Measurements from ENCODE around the gene KATNAL1. TPM values are rescaled to one million over a fixed set of nuclear protein-coding genes. Genes with fewer than 3 reads are reported as not detected.

KATNAL1 gene
- total and polyA plus RNA-seq, 4 donors = 17.4 to 45.9 (median 26.7) TPM

DNA sequence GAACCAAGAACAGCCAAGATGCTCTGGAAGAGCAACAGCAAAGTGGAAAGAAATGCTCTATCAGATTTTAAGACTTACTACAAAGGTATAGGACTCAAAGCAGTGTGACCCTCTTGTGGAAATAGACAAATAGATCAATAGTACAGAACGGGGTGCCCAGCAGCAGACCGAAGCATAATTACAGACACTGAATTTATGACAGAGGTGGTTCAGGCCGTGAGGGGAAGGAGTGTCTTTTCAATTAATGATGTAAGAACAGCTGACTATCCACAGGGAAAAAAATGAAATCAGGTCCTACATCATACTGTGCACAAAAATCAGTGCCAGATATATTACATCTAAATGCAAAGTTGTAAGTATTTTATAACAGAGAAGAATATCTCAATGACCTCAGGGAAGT lies 95.6 kb downstream of the KATNAL1 start:
- no peaks in the 10 kb centered on the region for H3K27me3 ChIP-seq (ENCODE audit: control insufficient read depth, insufficient read depth, low read length)
- H3K4me1 ChIP-seq (ENCODE audit: control insufficient read depth, insufficient read depth, low read length) = no peaks in the 10 kb centered on the region
- H3K36me3 ChIP-seq (ENCODE audit: control insufficient read depth, insufficient read depth, low read length) = peaks cover 9% of the 10 kb centered on the region
- H3K9me3 ChIP-seq (ENCODE audit: control insufficient read depth, insufficient read depth, low read length) = no peaks in the 10 kb centered on the region
- WGBS (ENCODE audit: insufficient coverage) = no CpG with 5 or more reads among the region's 3 CpGs
- H3K27ac ChIP-seq (ENCODE audit: low read depth, low read length) = no peak overlapping the region
- DNase-seq (ENCODE audit: low read depth in 4 of 6, low spot score in 6 of 6) = no peak
- H3K4me3 ChIP-seq (ENCODE audit: low read depth, low read length) = no peak overlapping the region

DNA sequence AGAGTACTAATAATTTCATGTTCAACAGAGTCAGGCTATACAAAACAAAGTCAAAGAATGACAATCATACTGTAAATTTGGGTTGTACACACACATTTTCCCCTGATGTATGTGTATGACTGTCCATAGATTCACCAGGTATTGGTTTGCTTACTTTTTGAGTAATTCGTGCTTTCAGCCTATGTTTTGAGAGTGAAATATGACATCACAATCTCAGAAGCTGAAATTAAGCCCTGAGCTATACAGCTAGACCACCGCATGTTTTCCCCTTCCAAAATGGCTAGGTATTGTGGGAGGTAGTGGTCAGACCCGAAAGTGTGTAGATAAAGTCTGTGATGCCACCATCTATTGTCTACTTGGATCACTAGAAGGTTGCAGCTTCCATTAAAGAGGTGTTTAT lies 102.8 kb downstream of the KATNAL1 start:
- Histone ChIP-seq H3K4me3 (ENCODE audit: low read depth, low read length) (no peak overlapping the region), H3K4me1 (ENCODE audit: control insufficient read depth, insufficient read depth, low read length) (no peaks in the 10 kb centered on the region), H3K9me3 (ENCODE audit: control insufficient read depth, insufficient read depth, low read length) (no peaks in the 10 kb centered on the region), H3K27me3 (ENCODE audit: control insufficient read depth, insufficient read depth, low read length) (no peaks in the 10 kb centered on the region), H3K36me3 (ENCODE audit: control insufficient read depth, insufficient read depth, low read length) (no peaks in the 10 kb centered on the region), H3K27ac (ENCODE audit: low read depth, low read length) (no peak overlapping the region)
- no peak for DNase-seq (ENCODE audit: low read depth in 4 of 6, low spot score in 6 of 6)
- no CpG with 5 or more reads among the region's 3 CpGs for WGBS (ENCODE audit: insufficient coverage)

DNA sequence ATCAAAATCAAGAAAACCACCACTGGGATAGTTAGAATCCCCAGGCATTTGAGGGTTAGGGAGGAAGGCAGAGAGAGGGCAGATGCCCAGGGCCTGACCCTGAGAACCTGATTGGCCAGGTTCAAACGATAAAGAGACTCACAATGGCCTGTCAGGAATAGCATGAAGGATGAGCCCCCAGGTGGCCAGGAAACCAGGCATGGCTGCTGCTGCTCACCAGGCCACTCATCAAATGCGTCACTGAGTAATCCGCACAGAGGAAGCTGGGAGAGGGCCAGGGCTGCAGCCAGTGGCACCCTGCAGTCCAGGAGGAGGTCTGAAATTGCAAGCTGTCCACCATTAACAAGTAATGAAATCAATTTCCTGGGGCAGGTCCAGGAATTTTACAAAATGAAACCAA lies 111.3 kb downstream of the KATNAL1 start:
- no peaks in the 10 kb centered on the region for H3K27me3 ChIP-seq (ENCODE audit: control insufficient read depth, insufficient read depth, low read length)
- no peaks in the 10 kb centered on the region for H3K36me3 ChIP-seq (ENCODE audit: control insufficient read depth, insufficient read depth, low read length)
- no peak overlapping the region for H3K4me3 ChIP-seq (ENCODE audit: low read depth, low read length)
- WGBS (ENCODE audit: insufficient coverage) = 38% methylated on average over 3 of the region's 3 CpGs
- peaks cover 5% of the 10 kb centered on the region for H3K4me1 ChIP-seq (ENCODE audit: control insufficient read depth, insufficient read depth, low read length)
- no peaks in the 10 kb centered on the region for H3K9me3 ChIP-seq (ENCODE audit: control insufficient read depth, insufficient read depth, low read length)
- H3K27ac ChIP-seq (ENCODE audit: low read depth, low read length) = no peak overlapping the region
- peak in 2 of 6 donors; percentile 17 to 65 for DNase-seq (ENCODE audit: low read depth in 4 of 6, low spot score in 6 of 6)

DNA sequence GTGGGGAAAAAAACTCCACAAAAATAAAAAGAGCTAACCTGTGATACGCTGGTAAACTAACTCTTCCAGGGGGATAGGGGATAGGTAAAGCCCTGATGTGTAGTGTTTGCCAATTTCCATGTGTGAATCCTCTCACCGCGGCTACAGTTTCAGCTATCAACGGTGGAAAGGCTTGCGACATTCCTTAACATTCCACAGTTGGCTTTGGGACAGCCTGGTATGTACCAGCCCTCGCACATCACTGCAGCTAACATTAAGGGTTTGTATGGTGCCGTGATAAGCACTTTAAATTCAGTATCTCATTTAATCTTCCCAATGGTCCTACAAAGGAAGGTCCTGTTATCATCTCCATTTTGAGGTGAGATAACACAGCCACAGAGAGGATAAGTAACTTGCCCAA lies 112.4 kb downstream of the KATNAL1 start:
- H3K27me3 ChIP-seq (ENCODE audit: control insufficient read depth, insufficient read depth, low read length) = no peaks in the 10 kb centered on the region
- H3K36me3 ChIP-seq (ENCODE audit: control insufficient read depth, insufficient read depth, low read length) = no peaks in the 10 kb centered on the region
- 96% methylated on average over 4 of the region's 7 CpGs for WGBS (ENCODE audit: insufficient coverage)
- no peak for DNase-seq (ENCODE audit: low read depth in 4 of 6, low spot score in 6 of 6)
- H3K4me3 ChIP-seq (ENCODE audit: low read depth, low read length) = no peak overlapping the region
- H3K27ac ChIP-seq (ENCODE audit: low read depth, low read length) = no peak overlapping the region
- no peaks in the 10 kb centered on the region for H3K9me3 ChIP-seq (ENCODE audit: control insufficient read depth, insufficient read depth, low read length)
- H3K4me1 ChIP-seq (ENCODE audit: control insufficient read depth, insufficient read depth, low read length) = peaks cover 5% of the 10 kb centered on the region

DNA sequence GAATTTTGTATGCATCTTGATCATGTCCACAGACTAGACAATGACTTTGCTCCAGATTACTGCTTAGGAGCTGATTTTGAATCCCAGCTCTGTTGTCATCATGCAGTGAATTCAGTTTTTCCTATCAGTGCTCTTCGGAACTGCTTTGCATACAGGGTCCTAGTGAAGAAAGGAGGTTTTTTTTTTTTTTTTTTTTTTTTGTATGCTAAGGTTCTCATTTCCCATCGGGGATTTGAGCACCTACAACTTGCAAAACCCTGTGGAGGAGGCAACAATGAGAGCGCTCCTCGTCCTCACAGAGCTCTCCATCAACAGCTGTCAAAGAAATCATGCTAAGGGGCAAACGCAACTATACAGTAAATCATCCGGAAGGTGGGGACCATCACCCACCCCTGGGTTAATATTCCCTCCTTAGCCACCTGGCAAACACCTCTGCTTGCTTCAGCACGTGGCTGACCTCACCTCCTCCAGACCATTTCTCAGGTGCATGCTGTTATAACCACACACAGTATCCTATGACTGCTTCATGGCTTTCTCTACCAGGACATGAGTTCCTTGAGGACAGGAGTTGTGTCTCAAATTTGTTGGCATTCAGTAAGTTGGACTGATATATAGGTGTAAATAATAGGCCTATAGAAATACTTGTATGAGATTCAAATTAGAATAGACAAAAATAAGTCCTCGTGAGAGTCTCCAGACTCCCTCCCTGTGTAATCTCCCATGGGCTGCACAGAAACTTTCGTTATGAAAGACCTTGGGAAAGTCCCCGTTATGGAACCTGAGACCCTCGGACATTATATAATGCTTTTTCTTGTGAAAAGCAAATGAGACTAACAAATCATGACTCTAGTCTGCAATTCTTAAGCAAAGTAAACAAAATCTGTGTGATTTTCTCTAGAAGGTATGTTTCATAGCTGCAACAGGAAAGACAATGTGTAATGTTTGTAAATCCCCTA lies 113.8 kb downstream of the KATNAL1 start:
- no peak for DNase-seq (ENCODE audit: low read depth in 4 of 6, low spot score in 6 of 6)
- H3K27me3 ChIP-seq (ENCODE audit: control insufficient read depth, insufficient read depth, low read length) = no peaks in the 10 kb centered on the region
- no peaks in the 10 kb centered on the region for H3K9me3 ChIP-seq (ENCODE audit: control insufficient read depth, insufficient read depth, low read length)
- H3K4me3 ChIP-seq (ENCODE audit: low read depth, low read length) = no peak overlapping the region
- H3K36me3 ChIP-seq (ENCODE audit: control insufficient read depth, insufficient read depth, low read length) = no peaks in the 10 kb centered on the region
- H3K4me1 ChIP-seq (ENCODE audit: control insufficient read depth, insufficient read depth, low read length) = peaks cover 5% of the 10 kb centered on the region
- WGBS (ENCODE audit: insufficient coverage) = 90% methylated on average over 3 of the region's 11 CpGs
- H3K27ac ChIP-seq (ENCODE audit: low read depth, low read length) = no peak overlapping the region

DNA sequence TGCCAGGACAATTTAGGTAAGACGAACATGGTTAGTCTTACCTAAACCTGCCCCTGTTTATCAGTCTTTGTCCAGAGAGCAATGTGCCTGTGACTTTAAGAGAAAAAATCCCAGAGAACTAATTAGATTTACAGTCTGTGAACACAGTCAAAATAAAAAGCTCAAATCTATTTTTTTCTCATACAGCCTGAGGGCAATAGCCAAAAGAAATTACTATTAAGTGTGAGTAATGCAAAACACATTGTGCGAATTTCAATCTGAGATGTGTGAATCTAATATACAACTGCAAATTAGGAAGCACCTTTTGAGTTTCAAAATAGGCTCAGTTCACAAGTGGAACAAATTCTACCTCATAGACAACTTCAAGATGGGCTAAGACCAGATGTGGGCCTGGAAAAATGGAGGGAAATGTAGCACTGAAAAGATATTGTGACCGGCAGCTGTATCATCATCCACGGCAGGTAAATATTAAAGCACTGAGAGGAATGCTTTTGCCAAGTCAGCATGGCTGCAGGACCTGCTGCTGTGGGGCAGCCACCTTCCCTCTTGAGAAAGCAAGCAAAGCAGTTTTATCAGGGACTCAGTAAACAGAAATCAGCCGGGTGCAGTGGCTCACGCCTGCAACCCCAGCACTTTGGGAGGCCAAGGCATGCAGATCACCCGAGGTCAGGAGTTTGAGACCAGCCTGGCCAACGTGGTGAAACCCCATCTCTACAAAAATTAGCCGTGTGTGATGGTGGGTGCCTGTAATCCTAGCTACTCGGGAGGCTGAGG lies 114.8 kb downstream of the KATNAL1 start:
- Histone ChIP-seq H3K9me3 (ENCODE audit: control insufficient read depth, insufficient read depth, low read length) (no peaks in the 10 kb centered on the region), H3K4me3 (ENCODE audit: low read depth, low read length) (no peak overlapping the region), H3K4me1 (ENCODE audit: control insufficient read depth, insufficient read depth, low read length) (peaks cover 5% of the 10 kb centered on the region), H3K27ac (ENCODE audit: low read depth, low read length) (no peak overlapping the region), H3K27me3 (ENCODE audit: control insufficient read depth, insufficient read depth, low read length) (no peaks in the 10 kb centered on the region), H3K36me3 (ENCODE audit: control insufficient read depth, insufficient read depth, low read length) (no peaks in the 10 kb centered on the region)
- DNase-seq (ENCODE audit: low read depth in 4 of 6, low spot score in 6 of 6) = peak in 2 of 6 donors; percentile 16 to 39
- 75% methylated on average over 6 of the region's 10 CpGs for WGBS (ENCODE audit: insufficient coverage)

DNA sequence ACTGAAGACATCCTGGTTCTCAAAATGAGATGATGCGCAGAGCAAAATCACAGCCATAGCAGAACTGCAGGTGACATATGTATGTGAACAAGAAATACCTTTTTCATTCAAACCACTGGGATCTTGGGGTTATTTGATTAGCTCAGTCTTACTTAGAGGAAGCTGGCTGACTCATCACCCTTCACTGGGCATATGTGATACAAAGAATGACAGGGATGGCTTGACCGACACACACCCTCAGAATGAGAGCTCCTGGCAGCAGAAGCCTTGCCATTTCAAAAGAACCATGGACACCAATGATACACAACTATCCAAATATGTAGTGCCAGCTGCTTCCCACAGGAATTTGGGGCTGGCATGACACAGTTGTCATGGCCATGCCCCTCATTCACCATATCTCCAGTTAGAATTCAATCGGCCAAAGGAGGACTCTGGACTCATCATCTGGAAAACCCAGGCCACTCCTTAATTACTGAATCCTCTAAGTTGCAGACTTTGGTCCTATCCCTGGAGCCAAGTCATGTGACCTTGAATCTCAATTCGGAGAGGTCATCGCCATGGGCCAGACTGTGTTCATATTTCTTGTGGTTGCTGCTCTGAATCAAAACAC lies 115.8 kb downstream of the KATNAL1 start:
- no peaks in the 10 kb centered on the region for H3K36me3 ChIP-seq (ENCODE audit: control insufficient read depth, insufficient read depth, low read length)
- no peaks in the 10 kb centered on the region for H3K27me3 ChIP-seq (ENCODE audit: control insufficient read depth, insufficient read depth, low read length)
- H3K4me3 ChIP-seq (ENCODE audit: low read depth, low read length) = no peak overlapping the region
- 86% methylated on average over 4 of the region's 5 CpGs for WGBS (ENCODE audit: insufficient coverage)
- no peak for DNase-seq (ENCODE audit: low read depth in 4 of 6, low spot score in 6 of 6)
- no peaks in the 10 kb centered on the region for H3K9me3 ChIP-seq (ENCODE audit: control insufficient read depth, insufficient read depth, low read length)
- peaks cover 9% of the 10 kb centered on the region for H3K4me1 ChIP-seq (ENCODE audit: control insufficient read depth, insufficient read depth, low read length)
- no peak overlapping the region for H3K27ac ChIP-seq (ENCODE audit: low read depth, low read length)

DNA sequence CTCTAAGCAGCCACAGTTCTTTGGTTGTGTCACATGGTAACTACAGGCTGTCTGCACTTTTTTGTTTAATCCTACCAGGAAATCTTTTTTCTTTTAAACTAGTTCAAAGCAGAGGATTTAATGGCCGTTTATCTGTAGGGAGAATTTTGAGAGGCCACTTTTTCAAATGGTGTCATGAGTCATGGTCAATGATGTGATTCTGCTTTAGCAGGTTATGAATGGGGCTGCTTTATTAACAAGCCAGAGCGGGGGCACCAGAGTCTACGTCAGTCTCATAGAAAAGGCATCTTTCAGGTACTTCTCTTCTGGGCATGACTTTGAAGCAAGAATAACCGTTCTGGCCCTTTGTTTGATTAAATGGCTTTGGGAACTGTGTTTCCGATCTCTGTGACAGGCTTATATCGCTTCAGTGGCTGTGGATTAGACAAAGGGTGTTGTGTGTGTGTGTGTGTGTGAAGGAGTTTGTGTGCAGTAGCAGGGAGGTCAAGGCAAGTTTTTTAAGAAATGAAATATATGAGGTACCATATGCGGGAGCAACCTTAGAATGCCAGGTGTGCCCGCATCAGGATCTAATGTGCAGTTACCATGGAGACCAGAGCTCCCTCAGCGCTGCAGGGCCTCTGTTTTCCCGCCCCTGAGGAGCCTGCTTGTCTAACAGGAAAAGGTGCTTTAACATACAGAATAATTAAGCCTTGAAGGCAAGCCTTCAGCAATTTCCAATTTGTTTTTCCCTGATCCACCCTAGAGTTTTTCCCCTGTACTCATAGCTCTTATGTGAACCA lies 120.5 kb downstream of the KATNAL1 start:
- H3K27me3 ChIP-seq (ENCODE audit: control insufficient read depth, insufficient read depth, low read length) = no peaks in the 10 kb centered on the region
- H3K27ac ChIP-seq (ENCODE audit: low read depth, low read length) = no peak overlapping the region
- H3K4me1 ChIP-seq (ENCODE audit: control insufficient read depth, insufficient read depth, low read length) = peaks cover 4% of the 10 kb centered on the region
- 14% methylated on average over 9 of the region's 10 CpGs for WGBS (ENCODE audit: insufficient coverage)
- H3K9me3 ChIP-seq (ENCODE audit: control insufficient read depth, insufficient read depth, low read length) = no peaks in the 10 kb centered on the region
- no peak overlapping the region for H3K4me3 ChIP-seq (ENCODE audit: low read depth, low read length)
- peak in 4 of 6 donors; percentile 23 to 92 (median 40) for DNase-seq (ENCODE audit: low read depth in 4 of 6, low spot score in 6 of 6)
- no peaks in the 10 kb centered on the region for H3K36me3 ChIP-seq (ENCODE audit: control insufficient read depth, insufficient read depth, low read length)
